HG02798 (cell line): Measurements from ENCODE around the gene ACSS3.

Source experiments
- ATAC-seq: cut with Tn5 transposase; IDR thresholded peaks from one replicate; pipeline ENCODE4 v1.9.1; 2021; ENCODE audit warnings: mild to moderate bottlenecking; ENCODE audit not compliant: unreplicated experiment, poor library complexity

ACSS3 gene

DNA sequence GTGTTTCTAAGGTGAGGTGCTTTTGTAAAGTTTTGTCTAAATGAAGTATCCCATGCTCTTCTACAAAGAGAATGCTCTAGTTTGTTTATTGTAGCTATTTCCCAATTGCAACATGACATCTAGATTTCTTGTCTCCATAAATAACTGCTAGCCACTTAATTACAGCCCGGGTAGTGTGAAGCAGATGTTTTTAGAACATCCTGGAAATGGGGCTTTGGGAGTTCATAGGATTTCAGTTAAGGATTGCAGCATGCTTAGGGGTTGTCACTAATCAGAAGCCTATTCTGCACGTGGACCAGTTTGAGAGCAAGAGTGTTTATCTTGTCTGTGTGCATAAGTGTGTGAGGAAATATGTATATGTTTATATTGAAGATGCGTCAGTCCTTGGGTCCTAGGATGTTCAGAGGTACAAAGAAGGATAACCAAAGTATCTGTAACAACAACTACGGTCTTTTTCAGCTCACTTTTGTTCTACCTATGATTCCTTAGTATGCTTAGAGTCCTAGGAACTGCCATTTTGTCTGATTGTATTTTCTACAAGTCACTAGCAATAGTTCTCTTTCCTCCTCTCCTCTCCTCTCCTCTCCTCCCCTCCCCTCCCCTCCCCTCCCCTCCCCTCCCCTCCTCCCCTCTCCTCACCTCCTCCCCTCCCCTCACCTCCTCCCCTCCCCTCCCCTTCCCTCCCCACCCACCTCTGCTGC lies 135.3 kb downstream of the ACSS3 start:
- no peak for ATAC-seq

GRCh38 chr12:81216739-81217138 lies 138.9 kb downstream of the ACSS3 start:
- no peak for ATAC-seq

DNA sequence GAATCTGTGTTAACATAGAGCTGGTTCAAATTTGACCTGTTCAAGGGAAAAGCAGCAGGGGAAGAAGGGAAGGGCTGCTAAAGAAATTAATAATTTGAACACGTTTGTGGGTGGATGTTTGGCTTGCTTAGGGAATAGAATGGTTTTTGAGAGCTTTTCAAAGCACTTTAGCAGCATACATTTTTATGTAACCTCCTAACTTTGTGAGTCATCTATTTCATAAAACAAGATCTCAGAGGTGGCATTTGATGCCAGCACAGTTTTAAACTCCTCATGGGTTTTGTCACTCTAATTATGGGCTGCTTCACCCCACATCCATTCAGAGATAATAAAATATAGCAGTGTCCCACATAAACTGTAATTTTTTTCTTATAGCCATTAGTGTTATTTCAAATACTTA lies 143.8 kb downstream of the ACSS3 start:
- ATAC-seq = no peak

GRCh38 chr12:81222846-81223592 lies 145.1 kb downstream of the ACSS3 start:
- no peak for ATAC-seq

DNA sequence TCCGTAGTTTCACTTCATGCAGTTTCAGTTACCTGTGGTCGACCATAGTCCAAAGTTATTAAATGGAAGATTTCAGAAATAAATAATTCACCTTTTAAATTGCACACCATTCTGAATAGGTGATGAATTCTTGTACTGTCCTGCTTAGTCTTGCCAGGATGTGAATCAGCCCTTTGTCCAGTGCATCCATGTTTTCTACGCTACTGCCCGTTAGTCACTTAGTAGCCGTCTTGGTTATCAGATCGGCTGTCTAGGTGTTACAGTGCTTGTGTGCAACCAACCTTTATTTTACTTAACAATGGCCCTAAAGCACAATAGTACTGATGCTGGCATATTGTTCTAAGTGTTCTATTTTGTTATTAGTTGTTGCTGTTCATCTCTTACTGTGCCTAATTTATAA lies 146.7 kb downstream of the ACSS3 start:
- ATAC-seq = no peak

GRCh38 chr12:81229759-81230158 lies 151.9 kb downstream of the ACSS3 start:
- ATAC-seq = no peak

DNA sequence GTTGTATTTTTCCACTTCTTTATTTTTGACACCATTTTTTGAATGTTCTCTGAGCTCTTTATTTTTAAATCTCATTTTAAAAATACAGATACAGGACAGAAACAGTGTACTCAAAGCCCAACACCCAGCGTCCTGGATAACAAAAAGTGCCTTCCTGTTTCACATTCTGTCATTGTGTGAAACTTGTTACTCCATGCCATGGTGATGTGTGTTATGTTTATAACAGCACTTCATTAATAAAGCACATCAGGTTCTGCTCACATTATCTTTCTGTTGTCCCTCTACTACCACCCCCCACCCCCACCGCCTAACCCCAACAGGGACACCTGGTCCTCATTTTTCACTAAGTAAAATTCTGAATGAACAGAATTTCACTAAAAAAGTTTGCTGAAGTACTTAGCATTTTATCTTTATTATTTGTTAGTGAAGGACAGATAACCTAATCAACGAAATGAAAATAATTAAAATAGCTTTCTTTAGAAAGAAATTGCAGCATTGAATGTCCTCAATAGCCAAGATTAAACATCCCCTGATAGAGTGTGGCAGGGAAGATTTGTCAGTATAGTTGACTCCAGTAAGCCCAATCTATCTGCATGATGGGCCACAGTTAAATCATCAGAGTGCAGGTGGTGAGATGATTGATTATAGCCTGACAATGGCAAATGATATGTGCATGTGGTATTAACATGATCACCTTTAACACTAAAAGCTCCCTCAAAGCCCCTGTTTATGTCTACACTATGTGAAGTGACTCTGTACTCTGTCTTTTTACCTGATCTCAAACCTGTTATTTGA lies 153.9 kb downstream of the ACSS3 start:
- no peak for ATAC-seq

DNA sequence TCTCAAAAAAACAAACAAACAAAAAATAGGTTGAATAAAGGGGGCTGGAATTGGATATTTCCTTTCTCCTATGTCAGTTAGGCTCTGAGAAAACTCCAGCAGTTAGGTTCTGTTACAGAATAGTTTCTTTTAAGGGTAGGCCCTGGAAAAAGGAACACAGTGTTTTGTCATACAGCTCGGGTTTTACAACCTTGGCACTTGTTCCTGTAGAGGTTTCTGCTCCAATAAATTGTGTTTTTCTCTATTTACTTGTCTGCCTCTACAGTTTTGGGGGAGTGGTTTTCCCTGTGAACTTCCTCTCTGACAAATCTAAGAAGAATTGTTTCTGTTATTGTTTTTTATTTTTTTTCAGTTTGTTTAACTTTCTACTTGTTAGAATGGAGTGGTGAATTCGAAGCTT lies 167.6 kb downstream of the ACSS3 start:
- no peak for ATAC-seq

DNA sequence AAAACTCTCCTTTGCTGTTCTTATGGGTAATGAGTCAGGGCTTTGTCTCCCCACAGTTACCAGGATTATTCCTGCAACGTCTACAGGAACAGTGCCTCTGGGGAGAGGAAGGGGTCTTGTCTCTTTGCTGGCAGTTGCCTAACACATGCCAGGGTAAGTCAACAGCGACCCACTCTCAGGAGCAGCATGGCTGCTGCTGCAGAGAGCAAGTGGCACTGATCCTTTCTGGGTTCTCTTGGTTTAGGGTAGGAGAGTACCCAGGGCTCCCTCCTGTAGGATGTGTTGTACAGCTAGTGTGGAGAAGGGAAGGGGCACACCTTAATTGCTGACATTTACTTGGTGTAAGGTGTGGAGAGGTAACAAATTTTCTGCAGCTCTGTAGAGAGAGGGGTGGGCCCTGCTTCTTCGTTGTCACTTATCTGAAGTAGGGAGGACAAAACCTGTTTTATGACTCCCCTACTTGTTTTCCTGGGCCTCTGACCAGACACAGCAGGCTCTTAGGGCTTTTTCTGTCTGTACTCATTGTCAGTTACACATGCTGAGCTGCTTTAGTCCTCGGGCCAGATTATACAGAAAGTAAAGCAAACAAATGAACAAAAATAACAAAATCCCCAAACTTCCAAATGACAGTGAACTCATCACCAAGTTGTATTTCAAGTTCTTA lies 168.2 kb downstream of the ACSS3 start:
- ATAC-seq = no peak

GRCh38 chr12:81249976-81250375 lies 172.1 kb downstream of the ACSS3 start:
- no peak for ATAC-seq

DNA sequence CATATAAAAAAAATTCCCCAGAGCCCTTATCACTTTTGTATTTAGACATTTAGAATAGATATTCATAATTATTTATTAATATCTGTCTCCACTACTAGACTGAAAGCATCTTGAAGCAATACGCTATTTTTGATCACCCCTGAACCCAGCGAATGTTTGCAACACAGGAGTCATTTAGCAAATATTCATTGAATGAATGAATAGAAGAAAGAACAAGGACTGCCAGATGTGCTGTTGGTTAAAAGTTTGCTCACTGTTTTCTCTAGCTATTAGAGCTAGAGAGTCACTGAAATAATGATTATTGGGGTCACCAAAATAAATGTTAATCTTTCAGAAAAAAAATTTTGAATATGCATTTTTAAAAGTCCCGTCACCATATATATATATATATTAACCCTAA lies 174.3 kb downstream of the ACSS3 start:
- no peak for ATAC-seq

DNA sequence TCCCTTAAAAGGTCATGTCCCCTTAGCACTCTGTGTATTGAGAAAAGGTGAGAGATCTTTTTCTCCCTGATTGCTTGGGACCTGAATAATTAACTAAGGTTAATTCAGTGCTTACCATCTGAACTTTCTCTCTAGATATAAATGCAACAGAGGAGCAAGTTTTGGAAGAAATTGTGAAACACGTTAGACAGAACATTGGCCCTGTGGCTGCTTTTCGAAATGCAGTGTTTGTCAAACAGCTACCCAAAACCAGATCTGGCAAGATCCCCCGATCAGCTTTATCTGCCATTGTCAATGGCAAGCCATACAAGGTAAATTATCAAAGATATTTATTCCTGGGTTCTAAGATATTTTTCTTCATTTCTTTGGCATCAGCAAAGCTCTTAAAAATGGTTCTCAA lies 175.5 kb downstream of the ACSS3 start:
- ATAC-seq = no peak

- no peak for ATAC-seq
Observed at GRCh38 chr12:81255456-81255855, 177.6 kb downstream of the ACSS3 start.

GRCh38 chr12:81255947-81256346 lies 178.1 kb downstream of the ACSS3 start:
- ATAC-seq = no peak

DNA sequence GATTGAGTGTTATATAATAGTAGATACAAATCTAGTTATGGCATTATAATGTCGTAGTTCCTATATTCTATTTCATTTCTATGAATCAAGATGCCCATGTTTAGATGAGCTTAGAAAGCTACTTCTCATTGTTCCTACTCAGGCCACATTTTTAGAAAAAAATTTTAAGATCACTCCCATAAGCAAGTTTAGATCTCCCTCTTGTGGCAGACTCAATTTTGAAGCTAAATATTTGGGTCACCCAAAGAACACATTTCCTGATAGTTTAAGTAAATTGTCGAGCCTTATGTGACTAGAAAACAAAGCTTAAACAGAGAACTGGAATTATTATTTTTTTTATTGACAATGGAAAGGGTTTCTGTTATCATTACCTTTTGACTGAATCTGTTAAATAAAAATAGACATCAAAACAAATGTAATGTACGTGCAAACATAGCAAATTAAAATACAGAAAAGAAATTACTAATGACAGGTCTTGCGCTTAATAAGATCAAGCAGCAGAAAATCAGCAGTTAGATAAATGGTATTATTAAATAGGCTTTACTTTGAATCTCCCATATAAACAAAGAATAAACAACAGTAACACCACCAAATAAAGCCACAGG lies 180.2 kb downstream of the ACSS3 start:
- ATAC-seq = no peak

- no peak for ATAC-seq
Observed at GRCh38 chr12:81259360-81259759, 181.5 kb downstream of the ACSS3 start.

DNA sequence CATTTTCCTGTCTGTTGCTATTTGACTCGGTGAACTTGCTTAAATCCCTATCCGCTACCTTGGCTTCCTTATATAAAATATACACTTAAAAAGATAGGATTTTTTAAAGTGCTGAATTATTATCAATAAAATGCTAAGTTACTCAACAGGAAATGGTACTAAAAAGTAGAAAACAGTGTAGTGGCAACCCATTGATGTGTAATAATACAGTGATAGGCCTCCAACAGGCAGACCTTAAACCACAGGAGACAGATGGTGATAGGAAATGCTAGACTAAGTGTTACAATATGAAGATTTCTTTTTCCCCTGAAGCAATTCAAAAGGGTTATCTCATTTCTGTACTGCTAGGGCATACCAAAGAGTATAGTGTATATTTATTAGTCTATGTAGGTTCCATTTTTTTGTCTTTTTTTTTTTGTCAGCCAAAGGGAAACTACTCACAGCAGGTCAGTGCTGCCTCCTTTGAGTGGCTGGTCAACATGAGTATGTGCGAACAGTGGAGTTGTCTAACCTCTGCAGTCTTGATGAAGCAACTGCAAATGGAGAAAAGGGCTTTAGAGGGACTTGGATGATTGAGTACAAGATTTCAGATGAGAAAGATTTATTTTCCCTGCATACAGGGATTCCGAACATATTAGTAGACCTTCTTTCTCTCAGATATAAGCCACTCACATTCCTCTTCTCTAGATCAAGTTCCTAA lies 183.8 kb downstream of the ACSS3 start:
- ATAC-seq = no peak

DNA sequence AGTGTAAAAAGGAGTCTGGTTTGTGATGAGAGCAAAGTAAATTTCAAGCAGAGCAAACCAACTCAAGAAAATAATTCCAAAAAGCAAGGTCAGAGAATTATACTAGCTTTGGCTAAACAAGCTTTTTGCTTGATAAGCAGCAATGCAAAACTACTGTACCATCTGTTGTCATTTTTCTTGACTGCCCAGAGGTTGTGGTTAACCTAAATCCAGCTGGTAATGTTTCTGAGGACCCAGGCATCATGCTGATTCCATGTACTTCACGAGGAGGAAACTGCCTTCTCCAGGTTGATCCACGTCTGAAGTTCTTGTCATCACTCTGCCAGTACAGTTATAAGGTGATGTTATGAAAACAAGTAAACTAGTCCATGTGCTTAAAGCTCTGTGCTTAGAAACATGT lies 185.2 kb downstream of the ACSS3 start:
- ATAC-seq = no peak

GRCh38 chr12:81270385-81270784 lies 192.5 kb downstream of the ACSS3 start:
- no peak for ATAC-seq
